Epithelial cell of umbilical artery (primary cell): ENCODE measurements around the gene ANKRD31. TPM values are rescaled to one million over a fixed set of nuclear protein-coding genes. Genes with fewer than 3 reads are reported as not detected.

Experiments
- total RNA-seq: library from RNA; depleted of rRNA; stranded (reverse); fragments of >200 nt; gene quantifications from 2 replicates; pipeline ENCODE4 v1.2.3, GENCODE V29; 2014

The ANKRD31 gene
- total RNA-seq, result not detected in 2 replicates

GRCh38 chr5:75236322-75237316, at the start of gene ANKRD31:
ANKRD31 (minus strand) TSS chr5:75236878; CDS start chr5:75236686, 192 bp downstream.

GRCh38 chr5:75052192-75053053, 184.3 kb downstream of the ANKRD31 start, which contains the start of gene GCNT4:
GCNT4 (minus strand) TSS chr5:75052558; CDS start chr5:75030037, 22,521 bp downstream.

Other genes with a start within 250 kb of the ANKRD31 start
- gene GCNT4, start 184.3 kb downstream of the ANKRD31 start, total RNA-seq, result under 0.01 and 0.30 TPM in 2 replicates
- gene HMGCR, start 100.3 kb upstream of the ANKRD31 start, total RNA-seq, result 121 and 147 TPM in 2 replicates